ENCODE measurements around the gene ACTN3. TPM values are rescaled to one million over a fixed set of nuclear protein-coding genes. Genes with fewer than 3 reads are reported as not detected.
"Not testable (repeated sequence)": the region's sequence is repeated elsewhere in the genome, so short reads cannot be mapped to it uniquely, and the experiment has no call there.

Gene ACTN3
- total RNA-seq, 1 donor from 2014 or later: 20.2 TPM

- Histone ChIP-seq H3F3A (ENCODE audit: low read depth) (peaks cover 9% of the 10 kb centered on the region), H3K27me3 (no peaks in the 10 kb centered on the region), H3K9ac (no peak overlapping the region), H3K36me3 (no peaks in the 10 kb centered on the region), H3K27ac (no peak overlapping the region), H3K4me2 (no peak overlapping the region), H3K4me3 (no peak overlapping the region), H3K4me1 (peaks cover 11% of the 10 kb centered on the region), H4K20me1 (ENCODE audit: low read depth) (no peaks in the 10 kb centered on the region), H2AFZ (replicated peaks) (no peak overlapping the region), H3K79me2 (ENCODE audit: low read depth) (no peaks in the 10 kb centered on the region), H3K9me3 (ENCODE audit: low read depth) (no peaks in the 10 kb centered on the region)
- DNase-seq (ENCODE audit: low spot score): no peak
- TF ChIP-seq EZH2 (IDR thresholded peaks at IDR 0.05) (no peak), EZH2phosphoT487 (IDR thresholded peaks at IDR 0.05) (no peak), CTCF (IDR thresholded peaks at IDR 0.05) (no peak)
- H3K4me3 Mint-ChIP-seq: no peak overlapping the region
- H3K9me3 Mint-ChIP-seq: peaks cover 21% of the 10 kb centered on the region
- H3K4me1 Mint-ChIP-seq: peaks cover 8% of the 10 kb centered on the region
- no peak overlapping the region for H3K27ac Mint-ChIP-seq
- H3K27me3 Mint-ChIP-seq (ENCODE audit: insufficient read depth, low read depth): peaks cover under 1% of the 10 kb centered on the region
- H3K36me3 Mint-ChIP-seq: no peaks in the 10 kb centered on the region
Measured at GRCh38 chr11:66581261-66581660, 34.6 kb downstream of the ACTN3 start.

- peaks cover 27% of the 10 kb centered on the region for H3K9me3 Mint-ChIP-seq
- Histone ChIP-seq H3K27ac (peak overlapping the region; percentile 88), H2AFZ (replicated peaks) (peak overlapping the region; percentile 78), H3K4me1 (peaks cover 11% of the 10 kb centered on the region)
- H3K36me3 ChIP-seq; H4K20me1 ChIP-seq (ENCODE audit: low read depth); H3K27me3 ChIP-seq; H3F3A ChIP-seq (ENCODE audit: low read depth); H3K4me2 ChIP-seq; H3K9me3 ChIP-seq (ENCODE audit: low read depth); H3K79me2 ChIP-seq (ENCODE audit: low read depth); H3K9ac ChIP-seq; H3K4me3 ChIP-seq; H3K27me3 Mint-ChIP-seq (ENCODE audit: insufficient read depth, low read depth); H3K4me1 Mint-ChIP-seq; H3K27ac Mint-ChIP-seq; H3K36me3 Mint-ChIP-seq; H3K4me3 Mint-ChIP-seq: not testable (repeated sequence)
- peak; percentile 50 for DNase-seq (ENCODE audit: low spot score)
Measured at GRCh38 chr11:66582565-66583147, 36.0 kb downstream of the ACTN3 start.

DNA sequence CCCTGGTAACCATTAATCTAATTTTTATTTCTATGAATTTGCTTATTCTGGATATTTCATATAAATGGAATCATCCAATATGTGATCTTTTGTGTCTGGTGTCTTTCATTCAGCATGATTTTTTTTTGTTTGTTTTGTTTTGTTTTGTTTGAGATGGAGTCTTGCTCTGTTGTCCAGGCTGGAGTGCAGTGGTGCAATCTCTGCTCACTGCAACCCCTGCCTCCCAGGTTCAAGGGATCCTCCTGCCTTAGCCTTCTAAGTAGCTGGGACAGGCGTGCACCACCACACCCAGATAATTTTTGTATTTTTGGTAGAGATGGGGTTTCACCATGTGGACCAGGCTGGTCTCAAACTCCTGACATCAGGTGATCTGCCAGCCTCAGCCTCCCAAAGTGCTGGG lies 38.7 kb downstream of the ACTN3 start:
- not testable (repeated sequence) for H3K4me3 ChIP-seq; H3K4me1 Mint-ChIP-seq; H3K36me3 ChIP-seq; H3K27me3 ChIP-seq; H3K9me3 ChIP-seq (ENCODE audit: low read depth); H2AFZ ChIP-seq (replicated peaks); H3K27ac Mint-ChIP-seq; H3K4me2 ChIP-seq; H4K20me1 ChIP-seq (ENCODE audit: low read depth); DNase-seq (ENCODE audit: low spot score); H3F3A ChIP-seq (ENCODE audit: low read depth); H3K9ac ChIP-seq; H3K27ac ChIP-seq; H3K79me2 ChIP-seq (ENCODE audit: low read depth); H3K36me3 Mint-ChIP-seq; H3K4me3 Mint-ChIP-seq; H3K27me3 Mint-ChIP-seq (ENCODE audit: insufficient read depth, low read depth)
- peaks cover 34% of the 10 kb centered on the region for H3K9me3 Mint-ChIP-seq
- H3K4me1 ChIP-seq: peaks cover 11% of the 10 kb centered on the region

DNA sequence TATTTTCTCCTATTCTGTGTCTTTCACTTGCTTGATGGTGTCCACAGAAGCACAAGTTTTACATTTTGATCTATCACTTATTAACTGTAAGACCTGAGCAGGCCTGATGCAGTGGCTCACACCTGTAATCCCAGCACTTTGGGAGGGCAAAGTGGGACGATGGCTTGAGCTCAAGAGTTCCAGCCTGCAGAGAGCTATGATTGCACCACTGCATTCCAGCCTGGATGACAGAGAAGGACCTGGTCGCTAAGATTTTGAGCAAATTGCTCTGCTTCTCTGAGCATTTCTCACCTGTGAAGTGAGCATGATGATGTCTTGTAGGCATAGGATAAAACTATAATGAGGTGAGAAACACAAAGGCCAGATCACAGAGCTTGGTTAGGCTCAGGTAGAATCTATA lies 39.4 kb downstream of the ACTN3 start:
- Histone ChIP-seq H4K20me1 (ENCODE audit: low read depth) (no peaks in the 10 kb centered on the region), H3K9me3 (ENCODE audit: low read depth) (no peaks in the 10 kb centered on the region), H3K9ac (no peak overlapping the region), H3F3A (ENCODE audit: low read depth) (peaks cover 9% of the 10 kb centered on the region), H3K79me2 (ENCODE audit: low read depth) (no peaks in the 10 kb centered on the region), H3K36me3 (no peaks in the 10 kb centered on the region), H3K27ac (no peak overlapping the region), H3K4me3 (no peak overlapping the region), H3K27me3 (no peaks in the 10 kb centered on the region), H2AFZ (replicated peaks) (no peak overlapping the region), H3K4me2 (no peak overlapping the region), H3K4me1 (peaks cover 11% of the 10 kb centered on the region)
- H3K27me3 Mint-ChIP-seq (ENCODE audit: insufficient read depth, low read depth): peaks cover 3% of the 10 kb centered on the region
- no peak overlapping the region for H3K27ac Mint-ChIP-seq
- no peaks in the 10 kb centered on the region for H3K4me1 Mint-ChIP-seq
- TF ChIP-seq EZH2phosphoT487 (IDR thresholded peaks at IDR 0.05) (no peak), EZH2 (IDR thresholded peaks at IDR 0.05) (no peak)
- peaks cover 39% of the 10 kb centered on the region for H3K9me3 Mint-ChIP-seq
- H3K4me3 Mint-ChIP-seq: no peak overlapping the region
- DNase-seq (ENCODE audit: low spot score): no peak
- H3K36me3 Mint-ChIP-seq: no peaks in the 10 kb centered on the region

GRCh38 chr11:66589315-66589714 lies 42.6 kb downstream of the ACTN3 start:
- Mint-ChIP-seq H3K4me1 (peaks cover 11% of the 10 kb centered on the region), H3K9me3 (peaks cover 43% of the 10 kb centered on the region), H3K27me3 (ENCODE audit: insufficient read depth, low read depth) (peaks cover 12% of the 10 kb centered on the region)
- H3K4me2 ChIP-seq; DNase-seq (ENCODE audit: low spot score); H3K36me3 ChIP-seq; H3K27ac Mint-ChIP-seq; H3K4me3 ChIP-seq; H3K4me3 Mint-ChIP-seq; H3K9me3 ChIP-seq (ENCODE audit: low read depth); H2AFZ ChIP-seq (replicated peaks); H3K27ac ChIP-seq; H3K9ac ChIP-seq; H4K20me1 ChIP-seq (ENCODE audit: low read depth); H3K27me3 ChIP-seq; H3F3A ChIP-seq (ENCODE audit: low read depth); H3K36me3 Mint-ChIP-seq; H3K4me1 ChIP-seq: not testable (repeated sequence)
- H3K79me2 ChIP-seq (ENCODE audit: low read depth): peaks cover 12% of the 10 kb centered on the region

Data from neural progenitor cell (in vitro differentiated cells).